Skeletal muscle tissue (tissue), 4 donors: ENCODE results near the gene DSCAML1. TPM values are rescaled to one million over a fixed set of nuclear protein-coding genes. Genes with fewer than 3 reads are reported as not detected.

Source experiments
- H3K27ac ChIP-seq: one replicate; pipeline ENCODE4 v1.7.0; 2013; ENCODE audit warnings: mild to moderate bottlenecking, low read depth, low read length, inconsistent platforms
- H3K27me3 ChIP-seq, 3 donors: one replicate each; pipeline ENCODE4 v1.7.0; 2013; ENCODE audit warnings: low read length in 3 of 3; ENCODE audit not compliant: control insufficient read depth in 3 of 3, insufficient read depth in 3 of 3
- H3K36me3 ChIP-seq, 3 donors: one replicate each; pipeline ENCODE4 v1.7.0; 2013; ENCODE audit warnings: low read length in 3 of 3; ENCODE audit not compliant: control insufficient read depth in 3 of 3, insufficient read depth in 3 of 3
- H3K4me1 ChIP-seq, 3 donors: one replicate each; pipeline ENCODE4 v1.7.0; 2013; ENCODE audit warnings: low read length in 3 of 3, mild to moderate bottlenecking in 3 of 3; ENCODE audit not compliant: control insufficient read depth in 3 of 3, insufficient read depth in 3 of 3
- H3K4me3 ChIP-seq, 3 donors: one replicate each; pipeline ENCODE4 v1.7.0; 2013; ENCODE audit warnings: low read length in 3 of 3
- H3K9ac ChIP-seq, 3 donors: one replicate each; pipeline ENCODE4 v1.7.0; 2013; ENCODE audit warnings: low read length in 3 of 3, mild to moderate bottlenecking in 3 of 3, moderate library complexity in 2 of 3, low read depth in 1 of 3
- H3K9me3 ChIP-seq, 3 donors: one replicate each; pipeline ENCODE4 v1.7.0; 2013; ENCODE audit warnings: low read length in 3 of 3; ENCODE audit not compliant: control insufficient read depth in 3 of 3
- total RNA-seq: library from RNA; depleted of rRNA; stranded (reverse); fragments of >200 nt; gene quantifications from one replicate; pipeline ENCODE4 v1.2.3, GENCODE V29; 2014
- donor health status: Osteomylitis.

Gene DSCAML1
- total RNA-seq, 1 donor from 2014 or later, result 0.52 TPM

DNA sequence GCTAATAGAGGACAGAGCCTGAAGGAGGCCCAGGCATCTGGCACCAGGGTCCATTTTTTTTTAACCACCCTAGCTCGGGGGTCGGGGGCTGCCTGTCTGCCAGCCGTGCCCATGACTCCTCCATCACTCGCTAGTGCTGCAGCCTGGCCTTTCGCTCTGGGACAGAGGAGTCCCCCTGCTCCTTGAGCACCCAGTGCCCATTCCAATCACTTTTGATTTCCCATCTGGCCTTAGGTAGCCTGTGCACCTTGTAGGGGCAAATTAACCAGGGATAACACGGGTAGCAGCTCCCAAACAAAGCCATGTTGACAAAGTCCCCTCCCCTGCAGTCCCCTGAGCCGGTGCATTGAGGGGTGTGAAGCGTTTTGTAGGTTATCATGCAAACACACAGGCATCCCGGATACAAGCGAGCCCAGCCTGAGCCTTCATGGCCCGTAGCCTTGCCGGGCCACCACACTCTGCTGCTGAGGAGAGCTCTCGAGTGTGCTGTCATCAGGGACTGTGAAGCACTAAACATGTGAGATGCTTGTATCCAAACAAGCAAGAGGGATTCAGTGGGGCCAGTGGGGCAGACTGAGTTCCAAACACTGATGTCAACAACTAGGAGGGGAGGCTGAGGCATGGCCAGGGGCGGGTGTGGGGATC is 208.7 kb downstream of the DSCAML1 start:
- no peaks in the 10 kb centered on the region for H3K36me3 ChIP-seq
- H3K27ac ChIP-seq, result no peak overlapping the region
- no peak overlapping the region for H3K9ac ChIP-seq
- peaks cover 0 to 39% (median 39%) of the 10 kb centered on the region in 3 donors for H3K27me3 ChIP-seq
- H3K4me3 ChIP-seq, result no peak overlapping the region
- H3K4me1 ChIP-seq, result peaks cover 0 to 2% (median 2%) of the 10 kb centered on the region in 3 donors
- H3K9me3 ChIP-seq, result no peaks in the 10 kb centered on the region

- no peaks in the 10 kb centered on the region for H3K36me3 ChIP-seq
- H3K9ac ChIP-seq, result no peak overlapping the region
- no peak overlapping the region for H3K4me3 ChIP-seq
- peaks cover 0 to 44% (median 39%) of the 10 kb centered on the region in 3 donors for H3K27me3 ChIP-seq
- peaks cover 0 to 2% (median 2%) of the 10 kb centered on the region in 3 donors for H3K4me1 ChIP-seq
- no peaks in the 10 kb centered on the region for H3K9me3 ChIP-seq
- H3K27ac ChIP-seq, result no peak overlapping the region
Observed at GRCh38 chr11:117587416-117587815, 209.6 kb downstream of the DSCAML1 start.

DNA sequence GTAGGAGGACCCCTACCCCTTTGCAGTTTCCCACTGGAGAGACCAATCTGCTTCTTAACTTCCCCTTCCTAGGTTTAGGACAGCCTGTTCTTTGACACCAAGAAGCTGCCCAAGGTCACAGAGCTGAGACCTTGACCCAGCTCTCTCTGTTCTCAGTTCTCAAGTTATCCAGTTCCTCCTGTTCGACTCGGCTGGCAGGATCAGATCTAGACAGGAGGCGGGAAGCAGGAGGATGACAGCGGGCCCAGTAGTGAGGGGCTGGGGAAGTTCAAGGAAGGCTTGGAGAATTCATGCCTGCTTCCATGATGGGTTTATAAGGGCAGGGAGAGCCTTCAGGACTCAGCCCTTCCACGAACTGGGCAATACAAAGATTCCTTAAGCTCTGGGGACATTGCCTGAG is 210.6 kb downstream of the DSCAML1 start:
- Histone ChIP-seq H3K4me3 (no peak overlapping the region), H3K9ac (no peak overlapping the region), H3K4me1 (peaks cover 0 to 2% (median 2%) of the 10 kb centered on the region in 3 donors)

GRCh38 chr11:117585631-117586030 is 211.4 kb downstream of the DSCAML1 start:
- no peak overlapping the region for H3K27ac ChIP-seq
- no peak overlapping the region for H3K9ac ChIP-seq
- H3K4me3 ChIP-seq, result no peak overlapping the region
- no peaks in the 10 kb centered on the region for H3K36me3 ChIP-seq
- peaks cover 0 to 38% (median 34%) of the 10 kb centered on the region in 3 donors for H3K27me3 ChIP-seq
- peaks cover 0 to 2% (median 2%) of the 10 kb centered on the region in 3 donors for H3K4me1 ChIP-seq
- no peaks in the 10 kb centered on the region for H3K9me3 ChIP-seq

More for the DNA sequence above, 210.6 kb downstream of the DSCAML1 start:
- H3K9me3 ChIP-seq, result no peaks in the 10 kb centered on the region
- peaks cover 0 to 39% (median 36%) of the 10 kb centered on the region in 3 donors for H3K27me3 ChIP-seq
- no peak overlapping the region for H3K27ac ChIP-seq
- no peaks in the 10 kb centered on the region for H3K36me3 ChIP-seq

- Histone ChIP-seq H3K9me3 (no peaks in the 10 kb centered on the region), H3K4me1 (peaks cover 0 to 2% (median 2%) of the 10 kb centered on the region in 3 donors), H3K36me3 (no peaks in the 10 kb centered on the region), H3K9ac (no peak overlapping the region), H3K27me3 (peaks cover 0 to 41% (median 34%) of the 10 kb centered on the region in 3 donors), H3K27ac (no peak overlapping the region), H3K4me3 (no peak overlapping the region)
Observed at GRCh38 chr11:117584056-117584830, 212.8 kb downstream of the DSCAML1 start.

DNA sequence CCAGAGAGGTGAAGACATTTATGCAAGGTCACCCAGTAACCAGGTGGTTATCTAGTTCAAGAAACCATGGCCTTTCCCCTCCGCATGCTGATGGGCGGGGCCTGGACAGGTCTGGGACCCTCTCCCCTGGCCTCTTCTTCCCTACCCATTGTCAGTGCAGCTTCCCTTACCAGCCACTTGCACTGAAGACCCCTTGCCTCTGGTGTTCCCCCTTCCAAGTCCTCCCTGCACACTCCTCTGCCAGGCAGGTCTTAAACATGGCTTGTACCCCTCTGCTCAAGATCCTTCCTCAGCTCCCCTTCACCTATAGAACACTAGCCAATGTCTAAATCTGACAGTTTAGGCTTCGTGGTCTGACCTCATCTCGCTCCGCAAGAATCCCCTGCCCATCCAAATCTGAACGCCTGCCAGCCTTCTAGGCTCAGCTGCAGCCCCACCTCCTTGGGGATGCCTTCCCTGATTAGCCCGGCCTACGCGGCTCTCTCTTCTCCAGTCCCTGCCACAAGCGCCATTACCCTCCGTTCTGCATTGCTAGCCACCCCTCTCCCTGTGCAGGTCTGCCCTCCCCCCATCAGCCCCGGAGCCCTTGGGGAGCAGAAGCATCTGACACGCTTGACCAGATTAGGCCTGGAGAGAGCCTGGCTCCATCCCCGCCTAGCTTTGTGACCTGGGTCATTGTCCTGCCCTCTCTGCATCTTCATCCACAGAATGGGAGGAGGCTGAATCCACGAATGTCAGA is 213.8 kb downstream of the DSCAML1 start:
- H3K4me1 ChIP-seq, result peaks cover 0 to 2% (median 2%) of the 10 kb centered on the region in 3 donors
- no peak overlapping the region for H3K4me3 ChIP-seq
- no peaks in the 10 kb centered on the region for H3K36me3 ChIP-seq
- no peak overlapping the region for H3K9ac ChIP-seq
- H3K27ac ChIP-seq, result no peak overlapping the region
- H3K27me3 ChIP-seq, result peaks cover 0 to 32% (median 30%) of the 10 kb centered on the region in 3 donors
- H3K9me3 ChIP-seq, result no peaks in the 10 kb centered on the region

- Histone ChIP-seq H3K9me3 (no peaks in the 10 kb centered on the region), H3K4me3 (no peak overlapping the region), H3K36me3 (no peaks in the 10 kb centered on the region), H3K27ac (no peak overlapping the region), H3K27me3 (peaks cover 0 to 25% (median 23%) of the 10 kb centered on the region in 3 donors), H3K9ac (no peak overlapping the region), H3K4me1 (peaks cover 0 to 2% (median 2%) of the 10 kb centered on the region in 3 donors)
Observed at GRCh38 chr11:117582433-117582832, 214.6 kb downstream of the DSCAML1 start.

- Histone ChIP-seq H3K36me3 (no peaks in the 10 kb centered on the region), H3K27ac (no peak overlapping the region), H3K27me3 (peaks cover 0 to 15% (median 14%) of the 10 kb centered on the region in 3 donors), H3K9me3 (no peaks in the 10 kb centered on the region), H3K4me3 (no peak overlapping the region), H3K4me1 (peaks cover 0 to 2% (median 2%) of the 10 kb centered on the region in 3 donors), H3K9ac (no peak overlapping the region)
Observed at GRCh38 chr11:117580866-117581265, 216.2 kb downstream of the DSCAML1 start.

DNA sequence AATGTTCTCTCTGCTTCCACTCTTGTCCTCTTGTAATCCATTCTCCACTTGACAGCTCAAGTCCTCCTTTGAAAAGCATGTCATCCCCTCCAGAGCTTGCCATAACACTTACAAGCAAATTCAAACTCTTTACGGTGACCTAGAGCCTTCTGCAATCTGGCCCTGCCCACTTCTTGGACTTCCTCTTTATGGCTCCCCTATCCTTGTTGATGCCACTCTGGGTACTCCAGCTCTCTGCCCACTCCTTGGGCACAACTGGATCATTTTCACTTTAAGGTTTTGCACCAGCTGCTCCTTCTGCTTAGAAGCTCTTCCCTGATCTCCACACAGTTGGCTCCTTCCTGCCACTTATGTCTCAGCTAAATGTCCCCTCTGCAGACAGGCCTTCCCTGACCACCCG is 217.9 kb downstream of the DSCAML1 start:
- Histone ChIP-seq H3K9me3 (no peaks in the 10 kb centered on the region), H3K4me1 (peaks cover 0 to 2% (median 0%) of the 10 kb centered on the region in 3 donors), H3K4me3 (no peak overlapping the region), H3K36me3 (no peaks in the 10 kb centered on the region), H3K27me3 (peaks cover 0 to 14% (median 11%) of the 10 kb centered on the region in 3 donors), H3K9ac (no peak overlapping the region), H3K27ac (no peak overlapping the region)
